Loucy (cell line): ENCODE results near the gene IFT80.
"Not testable (repeated sequence)": the region's sequence is repeated elsewhere in the genome, so short reads cannot be mapped to it uniquely, and the experiment has no call there.

Experiments
- H2AFZ ChIP-seq: fragments of 200-600 bp; sonication (generic); 2 replicates; pipeline ENCODE4 v1.6.0; 2016; ENCODE audit warnings: antibody characterized with exemption, mild to moderate bottlenecking, low read length, moderate library complexity
- H3F3A ChIP-seq: fragments of 200-600 bp; 2 replicates; pipeline ENCODE4 v1.6.0; 2016; ENCODE audit warnings: antibody characterized with exemption, low read depth, mild to moderate bottlenecking
- H3K27me3 ChIP-seq: fragments of 200-600 bp; sonication (generic); 2 replicates; pipeline ENCODE4 v1.6.1; 2014; ENCODE audit warnings: low read length, mild to moderate bottlenecking; ENCODE audit not compliant: insufficient read depth, poor library complexity, severe bottlenecking
- H3K36me3 ChIP-seq: fragments of 200-600 bp; sonication (generic); 2 replicates; pipeline ENCODE4 v1.6.1; 2016; ENCODE audit warnings: low read length; ENCODE audit not compliant: insufficient read depth
- H3K4me1 ChIP-seq: fragments of 200-600 bp; sonication (generic); 2 replicates; pipeline ENCODE4 v1.5.1; 2014; ENCODE audit warnings: low read length, mild to moderate bottlenecking; ENCODE audit not compliant: insufficient read depth, poor library complexity, severe bottlenecking
- H3K4me2 ChIP-seq: fragments of 200-600 bp; sonication (generic); 2 replicates; pipeline ENCODE4 v1.6.0; 2014; ENCODE audit warnings: antibody characterized with exemption, low read length, low read depth, mild to moderate bottlenecking; ENCODE audit not compliant: poor library complexity, severe bottlenecking
- H3K4me3 ChIP-seq: fragments of 200-600 bp; sonication (generic); 2 replicates; pipeline ENCODE4 v1.5.1; 2014; ENCODE audit warnings: low read length, mild to moderate bottlenecking, mixed read lengths; ENCODE audit not compliant: poor library complexity, severe bottlenecking
- H3K79me2 ChIP-seq: fragments of 200-600 bp; sonication (generic); 2 replicates; pipeline ENCODE4 v1.6.1; 2014; ENCODE audit warnings: low read length; ENCODE audit not compliant: insufficient read depth
- H3K9ac ChIP-seq: fragments of 200-600 bp; sonication (generic); 2 replicates; pipeline ENCODE4 v1.6.0; 2014; ENCODE audit warnings: mild to moderate bottlenecking, low read depth, low read length, moderate library complexity; ENCODE audit not compliant: poor library complexity, severe bottlenecking
- H3K9me2 ChIP-seq: fragments of 200-600 bp; sonication (generic); replicated peaks from 2 replicates; pipeline ENCODE4 v1.6.1; 2016; ENCODE audit warnings: low read depth, low read length, mixed read lengths
- H3K9me3 ChIP-seq: fragments of 200-600 bp; sonication (generic); 2 replicates; pipeline ENCODE4 v1.6.1; 2014; ENCODE audit warnings: mild to moderate bottlenecking, antibody characterized with exemption, low read length, low read depth; ENCODE audit not compliant: insufficient read depth
- H4K20me1 ChIP-seq: fragments of 200-600 bp; sonication (generic); 2 replicates; pipeline ENCODE4 v1.6.0; 2014; ENCODE audit warnings: antibody characterized with exemption, low read length, mild to moderate bottlenecking; ENCODE audit not compliant: insufficient read depth, poor library complexity, severe bottlenecking
- EZH2phosphoT487 ChIP-seq: fragments of 200-600 bp; IDR thresholded peaks from 2 replicates; pipeline ENCODE4 v1.6.1; 2018; ENCODE audit warnings: antibody characterized with exemption, mild to moderate bottlenecking, moderate library complexity, borderline replicate concordance
- TF ChIP-seq, protein P1 (sequence below): fragments of 200-600 bp; sonication (generic); conservative IDR thresholded peaks from 2 replicates; pipeline ENCODE4 v1.5.1; 2014; ENCODE audit warnings: mild to moderate bottlenecking, antibody characterized with exemption, low read length

The IFT80 gene

DNA sequence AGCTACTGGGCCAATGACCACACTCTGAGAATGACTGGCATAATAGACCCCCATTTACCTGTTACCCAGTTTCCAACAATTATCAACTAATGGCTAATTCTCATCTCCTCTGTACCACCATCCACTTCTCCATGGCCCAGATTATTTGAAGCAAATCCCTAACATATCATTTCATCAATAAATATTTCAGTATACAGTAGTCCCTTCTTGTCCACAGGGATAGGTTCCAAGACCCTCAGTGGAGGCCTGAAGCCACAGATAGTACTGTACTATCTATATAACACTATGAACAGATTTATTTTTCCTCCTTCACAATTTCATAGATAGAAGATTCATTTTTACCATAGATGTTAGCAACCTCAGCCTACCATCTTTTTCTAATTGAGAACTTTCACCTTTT lies 68.3 kb downstream of the IFT80 start:
- Histone ChIP-seq H3K79me2 (no peaks in the 10 kb centered on the region), H3K36me3 (no peaks in the 10 kb centered on the region), H2AFZ (no peak overlapping the region), H3K4me2 (no peak overlapping the region), H4K20me1 (no peaks in the 10 kb centered on the region), H3K9me2 (no peaks in the 10 kb centered on the region; the same call in 1 of the 2 replicates), H3K4me3 (no peak overlapping the region), H3F3A (no peaks in the 10 kb centered on the region), H3K4me1 (no peaks in the 10 kb centered on the region), H3K9ac (no peak overlapping the region), H3K9me3 (no peaks in the 10 kb centered on the region), H3K27me3 (no peaks in the 10 kb centered on the region)
- no peak for TF ChIP-seq EZH2phosphoT487
- TF ChIP-seq, protein P1, sequence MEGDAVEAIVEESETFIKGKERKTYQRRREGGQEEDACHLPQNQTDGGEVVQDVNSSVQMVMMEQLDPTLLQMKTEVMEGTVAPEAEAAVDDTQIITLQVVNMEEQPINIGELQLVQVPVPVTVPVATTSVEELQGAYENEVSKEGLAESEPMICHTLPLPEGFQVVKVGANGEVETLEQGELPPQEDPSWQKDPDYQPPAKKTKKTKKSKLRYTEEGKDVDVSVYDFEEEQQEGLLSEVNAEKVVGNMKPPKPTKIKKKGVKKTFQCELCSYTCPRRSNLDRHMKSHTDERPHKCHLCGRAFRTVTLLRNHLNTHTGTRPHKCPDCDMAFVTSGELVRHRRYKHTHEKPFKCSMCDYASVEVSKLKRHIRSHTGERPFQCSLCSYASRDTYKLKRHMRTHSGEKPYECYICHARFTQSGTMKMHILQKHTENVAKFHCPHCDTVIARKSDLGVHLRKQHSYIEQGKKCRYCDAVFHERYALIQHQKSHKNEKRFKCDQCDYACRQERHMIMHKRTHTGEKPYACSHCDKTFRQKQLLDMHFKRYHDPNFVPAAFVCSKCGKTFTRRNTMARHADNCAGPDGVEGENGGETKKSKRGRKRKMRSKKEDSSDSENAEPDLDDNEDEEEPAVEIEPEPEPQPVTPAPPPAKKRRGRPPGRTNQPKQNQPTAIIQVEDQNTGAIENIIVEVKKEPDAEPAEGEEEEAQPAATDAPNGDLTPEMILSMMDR, result no peak

DNA sequence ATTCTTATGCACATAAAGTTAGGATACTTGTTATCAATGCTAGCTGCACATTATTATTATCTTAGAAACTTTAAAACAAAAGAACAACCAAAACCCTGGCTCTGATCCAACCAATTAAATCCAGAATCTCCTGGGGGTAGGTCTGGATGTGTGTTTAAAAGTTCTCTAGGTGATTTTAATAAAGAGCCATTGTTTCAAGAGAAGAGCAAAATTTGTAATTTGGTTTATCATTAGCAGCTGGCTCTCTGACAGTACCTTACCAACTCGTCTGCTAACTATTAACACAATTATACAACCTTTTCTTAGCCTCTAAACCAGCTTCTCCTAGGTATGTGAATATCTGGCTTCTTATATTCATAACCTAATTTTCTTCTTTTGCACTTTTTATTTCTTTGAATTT lies 68.9 kb downstream of the IFT80 start:
- H3K79me2 ChIP-seq, result no peaks in the 10 kb centered on the region

DNA sequence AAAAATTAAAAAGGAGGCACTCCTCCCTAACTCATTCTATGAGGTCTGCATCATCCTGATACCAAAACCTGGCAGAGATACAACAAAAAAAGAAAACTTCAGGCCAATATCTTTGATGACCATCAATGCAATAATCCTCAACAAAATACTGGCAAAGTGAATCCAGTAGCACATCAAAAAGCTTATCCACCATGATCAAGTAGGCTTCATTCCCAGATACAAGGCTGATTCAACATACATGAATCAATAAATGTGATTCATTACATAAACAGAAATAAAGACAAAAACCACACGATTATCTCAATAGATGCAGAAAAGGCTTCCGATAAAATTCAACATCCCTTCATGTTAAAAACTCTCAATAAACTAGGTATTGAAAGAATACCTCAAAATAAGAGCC lies 72.7 kb downstream of the IFT80 start:
- H3K4me1 ChIP-seq, result not testable (repeated sequence)

More for the DNA sequence above, 68.9 kb downstream of the IFT80 start:
- Histone ChIP-seq H2AFZ (no peak overlapping the region), H4K20me1 (no peaks in the 10 kb centered on the region), H3K4me1 (no peaks in the 10 kb centered on the region), H3F3A (no peaks in the 10 kb centered on the region), H3K4me2 (no peak overlapping the region), H3K4me3 (no peak overlapping the region), H3K27me3 (no peaks in the 10 kb centered on the region), H3K9ac (no peak overlapping the region), H3K9me2 (no peaks in the 10 kb centered on the region; the same call in 1 of the 2 replicates), H3K9me3 (no peaks in the 10 kb centered on the region), H3K36me3 (no peaks in the 10 kb centered on the region)
- TF ChIP-seq, protein P1, result no peak
- TF ChIP-seq EZH2phosphoT487, result no peak

DNA sequence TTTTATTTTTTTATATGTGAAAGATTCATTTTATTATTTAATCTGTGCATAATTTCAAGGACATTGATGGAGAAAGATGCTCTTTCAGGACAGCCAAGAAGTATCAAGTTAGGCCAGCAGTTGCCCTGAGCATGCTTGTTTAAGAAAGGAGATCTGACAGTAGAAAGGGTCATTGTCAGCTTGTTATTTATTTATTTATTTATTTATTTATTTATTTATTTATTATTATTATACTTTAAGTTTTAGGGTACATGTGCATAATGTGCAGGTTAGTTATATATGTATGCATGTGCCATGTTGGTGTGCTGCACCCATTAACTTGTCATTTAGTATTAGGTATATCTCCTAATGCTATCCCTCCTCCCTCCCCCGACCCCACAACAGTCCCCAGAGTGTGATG lies 77.2 kb downstream of the IFT80 start:
- not testable (repeated sequence) for H3K4me3 ChIP-seq, H3K9me2 ChIP-seq, H3K4me1 ChIP-seq, H3K79me2 ChIP-seq, H3K36me3 ChIP-seq, H3K4me2 ChIP-seq, H2AFZ ChIP-seq, H4K20me1 ChIP-seq, H3K9ac ChIP-seq, H3K27me3 ChIP-seq, H3K9me3 ChIP-seq, H3F3A ChIP-seq

More for the DNA sequence above, 72.7 kb downstream of the IFT80 start:
- not testable (repeated sequence) for H3K36me3 ChIP-seq, H3F3A ChIP-seq, H3K27me3 ChIP-seq, H3K4me2 ChIP-seq, H3K9me3 ChIP-seq, H3K4me3 ChIP-seq, H2AFZ ChIP-seq, H3K9ac ChIP-seq, H3K79me2 ChIP-seq, H3K9me2 ChIP-seq, H4K20me1 ChIP-seq
